Kidney epithelial cell (primary cell): ENCODE data around the gene ORC4. TPM values are rescaled to one million over a fixed set of nuclear protein-coding genes. Genes with fewer than 3 reads are reported as not detected.

ENCODE experiments used
- DNase-seq: peaks from one replicate; pipeline ENCODE4 v3.0.0-alpha.2; 2010; ENCODE audit warnings: low read depth
- H3K27me3 ChIP-seq: 2 replicates; pipeline ENCODE4 v1.6.0; 2011; ENCODE audit warnings: low read length; ENCODE audit not compliant: control insufficient read depth, insufficient read depth
- H3K36me3 ChIP-seq: 2 replicates; pipeline ENCODE4 v1.5.1; 2011; ENCODE audit warnings: low read length; ENCODE audit not compliant: control insufficient read depth, insufficient read depth
- H3K4me3 ChIP-seq: 2 replicates; pipeline ENCODE4 v1.5.1; 2011; ENCODE audit warnings: low read depth, mild to moderate bottlenecking, control low read depth, low read length
- CTCF ChIP-seq: IDR thresholded peaks from 2 replicates; pipeline ENCODE4 v1.5.1; 2011; ENCODE audit warnings: mild to moderate bottlenecking, moderate library complexity, low read length, control low read depth, inconsistent platforms; ENCODE audit not compliant: insufficient read depth, poor library complexity, severe bottlenecking
- total RNA-seq: library from RNA; depleted of rRNA; stranded (reverse); fragments of >200 nt; gene quantifications from 2 replicates; pipeline ENCODE4 v1.2.3, GENCODE V29; 2015

The ORC4 gene
- total RNA-seq, 1 donor from 2014 or later = 80.3 TPM

DNA sequence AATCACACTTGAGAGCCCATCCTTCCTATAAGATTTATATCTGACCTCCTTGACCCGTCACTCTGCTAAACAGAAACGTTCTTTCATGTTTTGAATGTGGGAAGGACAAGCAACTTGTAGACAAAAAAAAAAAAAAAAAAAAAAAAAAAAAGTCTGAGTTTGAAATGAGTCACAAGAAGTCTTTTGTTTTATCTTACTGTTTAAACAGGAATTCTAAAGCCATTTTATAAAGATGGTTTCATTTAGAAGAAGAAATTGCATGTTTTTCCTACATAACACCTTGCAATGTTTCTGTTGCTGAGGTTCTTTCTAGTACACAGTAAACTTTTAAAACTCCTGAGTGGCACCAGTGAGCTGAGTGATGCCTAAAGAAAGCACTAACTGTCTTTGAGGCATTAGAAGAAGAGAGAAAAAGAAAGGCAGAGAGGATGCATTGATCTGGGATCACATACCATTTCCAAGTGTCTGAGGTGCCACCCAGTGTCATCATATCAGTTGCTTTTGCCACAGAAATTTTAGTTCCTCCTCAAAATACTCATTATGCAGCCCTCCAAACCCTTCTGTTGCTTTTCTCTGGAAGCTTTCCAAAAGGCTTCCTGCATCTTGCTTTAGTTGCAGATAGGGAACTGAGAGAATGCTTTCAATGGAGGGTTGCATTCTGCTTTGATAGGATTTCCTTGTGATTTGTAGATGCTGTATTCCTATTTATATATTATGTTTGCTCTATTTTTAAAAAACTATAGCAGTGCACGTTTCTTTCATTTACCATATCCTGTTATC lies 106.6 kb downstream of the ORC4 start:
- no peak for DNase-seq
- Histone ChIP-seq H3K27me3 (no peaks in the 10 kb centered on the region), H3K36me3 (no peaks in the 10 kb centered on the region), H3K4me3 (no peak overlapping the region)
- no peak for TF ChIP-seq CTCF

DNA sequence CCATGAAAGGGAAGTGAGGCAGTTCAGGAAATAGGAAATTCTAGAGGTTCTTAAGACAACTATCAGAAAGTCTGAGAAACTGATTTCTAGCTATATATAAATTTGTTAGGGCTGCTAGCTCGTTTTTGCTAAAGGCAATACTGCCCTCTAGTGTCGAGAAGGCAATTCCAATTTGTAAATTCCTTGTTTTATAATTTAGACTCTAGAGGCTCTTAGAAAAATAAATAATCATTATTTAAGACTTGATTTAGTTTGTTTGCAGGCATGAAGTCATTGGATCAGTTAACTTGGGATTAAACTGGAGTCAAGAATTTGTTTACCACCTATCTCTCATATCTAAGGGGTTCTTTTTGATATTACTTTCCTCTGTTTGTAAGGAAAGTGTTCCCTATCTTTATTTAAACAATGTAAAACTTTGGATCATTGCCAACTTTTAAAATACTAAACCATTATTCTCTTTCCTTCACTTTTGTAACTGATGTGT lies 109.5 kb downstream of the ORC4 start:
- Histone ChIP-seq H3K36me3 (no peaks in the 10 kb centered on the region), H3K4me3 (no peak overlapping the region), H3K27me3 (no peaks in the 10 kb centered on the region)
- DNase-seq = peak; percentile 10
- TF ChIP-seq CTCF = peak; percentile 59

DNA sequence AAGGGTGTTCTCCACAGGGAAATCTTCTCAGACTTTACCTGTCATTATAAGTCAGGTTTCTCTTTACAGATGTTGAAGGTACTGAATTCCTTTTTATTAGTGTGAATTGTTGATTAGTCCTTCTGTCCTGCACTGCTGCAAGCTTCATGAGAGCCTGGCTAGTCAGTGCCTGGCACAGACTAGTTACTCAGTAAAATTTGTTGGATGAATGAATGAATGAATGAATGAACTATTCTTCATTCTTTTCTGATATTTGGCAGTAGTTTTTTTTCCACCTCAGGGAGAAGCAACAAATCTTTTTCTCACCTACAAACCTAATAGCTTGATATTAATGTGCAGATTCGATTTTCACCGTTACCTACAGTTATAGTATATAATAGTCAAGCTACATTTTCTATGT lies 111.4 kb downstream of the ORC4 start:
- Histone ChIP-seq H3K4me3 (no peak overlapping the region), H3K36me3 (no peaks in the 10 kb centered on the region), H3K27me3 (no peaks in the 10 kb centered on the region)
- TF ChIP-seq CTCF = no peak
- DNase-seq = no peak

GRCh38 chr2:147904051-147904450 lies 116.5 kb downstream of the ORC4 start:
- H3K27me3 ChIP-seq = no peaks in the 10 kb centered on the region
- no peaks in the 10 kb centered on the region for H3K36me3 ChIP-seq
- DNase-seq = no peak
- TF ChIP-seq CTCF = no peak
- no peak overlapping the region for H3K4me3 ChIP-seq

DNA sequence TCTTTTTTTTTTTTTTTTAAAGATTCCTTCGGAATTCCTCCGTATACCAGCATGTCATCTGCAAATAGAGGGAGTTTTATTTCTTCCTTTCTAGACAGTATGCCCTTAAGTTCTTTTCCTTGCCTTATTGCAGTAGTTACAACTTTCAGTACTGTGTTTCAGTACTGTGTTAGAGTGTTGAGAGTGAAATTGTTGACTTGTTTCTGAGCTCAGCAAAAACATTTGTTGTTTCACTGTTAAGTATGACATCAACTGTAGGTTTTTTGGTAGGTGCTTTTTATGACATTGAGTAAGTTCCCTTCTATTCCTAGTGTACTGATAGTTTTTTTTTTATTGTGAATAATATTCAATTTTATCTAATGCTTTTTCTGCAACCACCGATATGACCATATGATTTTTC lies 131.9 kb downstream of the ORC4 start:
- H3K4me3 ChIP-seq = no peak overlapping the region
- H3K27me3 ChIP-seq = no peaks in the 10 kb centered on the region
- no peaks in the 10 kb centered on the region for H3K36me3 ChIP-seq
- DNase-seq = no peak
- TF ChIP-seq CTCF = no peak

- DNase-seq = no peak
- TF ChIP-seq CTCF = no peak
- no peak overlapping the region for H3K4me3 ChIP-seq
- H3K27me3 ChIP-seq = no peaks in the 10 kb centered on the region
- H3K36me3 ChIP-seq = no peaks in the 10 kb centered on the region
Measured at GRCh38 chr2:147886136-147886535, 134.4 kb downstream of the ORC4 start.
